SK-N-MC (cell line): ENCODE data around the gene GCNT4.

Source experiments
- EZH2 ChIP-seq: fragments of 200-600 bp; sonication (generic); IDR thresholded peaks from one replicate; pipeline ENCODE4 v1.6.1; 2017; ENCODE audit warnings: antibody characterized with exemption
- POLR2AphosphoS5 ChIP-seq: IDR thresholded peaks from 2 replicates; pipeline ENCODE4 v1.6.1; 2012; ENCODE audit warnings: mild to moderate bottlenecking, low read depth, low read length, borderline replicate concordance

DNA sequence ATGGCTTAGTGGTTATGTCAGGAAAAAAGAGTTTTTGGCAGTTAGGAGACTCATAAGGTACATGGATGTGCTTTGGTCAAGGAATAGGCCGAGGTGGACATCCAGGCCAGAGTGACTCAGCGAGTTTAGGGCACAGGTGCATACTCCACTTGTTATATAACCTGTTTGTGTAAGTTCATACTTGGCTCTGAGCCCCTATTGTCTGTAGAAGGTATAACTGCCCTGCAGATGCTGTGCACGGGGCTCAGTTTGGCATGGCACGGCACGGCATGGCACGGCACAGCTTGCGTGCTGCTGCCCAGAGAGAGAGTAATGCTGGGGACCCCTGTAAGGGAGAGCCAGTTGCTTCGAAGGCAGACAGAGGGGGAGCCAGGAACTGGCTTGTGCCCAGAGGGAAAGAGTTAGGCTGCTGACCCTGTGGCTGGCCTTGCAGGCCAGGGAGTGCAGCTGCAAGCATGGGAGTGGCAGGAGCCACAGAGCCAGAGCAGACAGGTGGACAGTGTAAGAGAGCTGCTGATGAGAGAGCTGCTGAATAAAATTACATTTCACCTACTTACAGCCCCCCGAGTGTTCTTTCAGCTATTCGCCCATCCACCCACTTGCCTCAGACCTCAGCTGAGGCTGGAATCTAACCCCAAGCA lies 32.2 kb downstream of the GCNT4 start:
- TF ChIP-seq POLR2AphosphoS5 (no peak), EZH2 (no peak)
